NCI-H1048 (cell line): ENCODE data around the gene TBC1D8.
"Not testable (repeated sequence)": the region's sequence is repeated elsewhere in the genome, so short reads cannot be mapped to it uniquely, and the experiment has no call there.

Experiments used
- DNase-seq: peaks from one replicate; lab custom pipeline; 2025; lab: John Stamatoyannopoulos, UW

TBC1D8 gene

GRCh38 chr2:101064505-101064867, 86.7 kb downstream of the TBC1D8 start:
- DNase-seq: no peak

GRCh38 chr2:101064125-101064502, 87.1 kb downstream of the TBC1D8 start:
- DNase-seq: no peak

- DNase-seq: no peak
Observed at GRCh38 chr2:101063352-101064124, 87.6 kb downstream of the TBC1D8 start.

GRCh38 chr2:101058386-101058785, 92.8 kb downstream of the TBC1D8 start:
- no peak for DNase-seq

GRCh38 chr2:101057051-101057933, 93.9 kb downstream of the TBC1D8 start:
- no peak for DNase-seq

- no peak for DNase-seq
Observed at GRCh38 chr2:101053117-101053516, 98.1 kb downstream of the TBC1D8 start.

GRCh38 chr2:101052147-101052546, 99.0 kb downstream of the TBC1D8 start:
- no peak for DNase-seq

GRCh38 chr2:101050886-101051285, 100.3 kb downstream of the TBC1D8 start:
- not testable (repeated sequence) for DNase-seq

GRCh38 chr2:101048756-101049155, 102.4 kb downstream of the TBC1D8 start:
- DNase-seq: no peak

GRCh38 chr2:101047774-101048173, 103.4 kb downstream of the TBC1D8 start:
- no peak for DNase-seq

GRCh38 chr2:101047075-101047766, 104.0 kb downstream of the TBC1D8 start:
- no peak for DNase-seq

GRCh38 chr2:101045330-101045729, 105.9 kb downstream of the TBC1D8 start:
- DNase-seq: no peak

GRCh38 chr2:101041413-101041812, 109.8 kb downstream of the TBC1D8 start:
- DNase-seq: no peak

GRCh38 chr2:101040761-101041160, 110.4 kb downstream of the TBC1D8 start:
- no peak for DNase-seq

GRCh38 chr2:101040072-101040471, 111.1 kb downstream of the TBC1D8 start:
- DNase-seq: no peak

- DNase-seq: no peak
Observed at GRCh38 chr2:101038455-101039255, 112.5 kb downstream of the TBC1D8 start.

GRCh38 chr2:101037161-101037755, 113.9 kb downstream of the TBC1D8 start:
- no peak for DNase-seq

- no peak for DNase-seq
Observed at GRCh38 chr2:101036562-101036961, 114.6 kb downstream of the TBC1D8 start.

GRCh38 chr2:101032084-101032776, 119.0 kb downstream of the TBC1D8 start:
- DNase-seq: no peak

- no peak for DNase-seq
Observed at GRCh38 chr2:101030866-101031554, 120.2 kb downstream of the TBC1D8 start.
